H1 (cell line): ENCODE results near the gene UHRF2.

ENCODE experiments used
- POLR2A ChIP-seq, 2 experiments: IDR thresholded peaks; 1 replicate in 1 of 2; 2 replicates in 1 of 2; pipeline ENCODE4 v1.6.1; 2011; ENCODE audit warnings: low read depth in 2 of 2, low read length in 2 of 2, mild to moderate bottlenecking in 2 of 2; ENCODE audit errors: control extremely low read depth in 1 of 2
- POLR2AphosphoS5 ChIP-seq: IDR thresholded peaks from 2 replicates; pipeline ENCODE4 v1.6.1; 2011; ENCODE audit warnings: low read depth, low read length
- SRF ChIP-seq: IDR thresholded peaks from 2 replicates; pipeline ENCODE4 v1.6.1; 2011; ENCODE audit warnings: mild to moderate bottlenecking, low read depth, low read length, moderate library complexity

- TF ChIP-seq POLR2A (IDR thresholded peaks at IDR 0.05; ENCODE audit: control extremely low read depth in 1 of 2, low read depth in 2 of 2, low read length in 2 of 2) (no peak), SRF (no peak), POLR2AphosphoS5 (no peak)
Measured at GRCh38 chr9:6460189-6460768, 47.3 kb downstream of the UHRF2 start.
